Right renal cortex interstitium (tissue), 3 donors: Measurements from ENCODE around the gene FAM193B. TPM values are rescaled to one million over a fixed set of nuclear protein-coding genes. Genes with fewer than 3 reads are reported as not detected.

Experiments used
- DNase-seq, 3 donors: peaks; one replicate each; pipeline ENCODE4 v3.0.0-alpha.2; 2013; ENCODE audit warnings: low read depth in 3 of 3, low spot score in 2 of 3
- polyA plus RNA-seq, 3 donors: library from polyadenylated mRNA; unstranded; fragments of 120-200 nt; gene quantifications; one replicate each; pipeline ENCODE4 v1.2.1, GENCODE V29; 2013; ENCODE audit not compliant: insufficient read length in 3 of 3

The FAM193B gene
- polyA plus RNA-seq, 3 donors = 60.9 to 65.2 (median 61.1) TPM

- no peak for DNase-seq
Measured at GRCh38 chr5:177473443-177474001, 80.8 kb downstream of the FAM193B start, which contains the start of gene DBN1. Gene DBN1, minus strand, starts transcription at chr5:177473634. Its CDS starts 113 bp downstream, at chr5:177473521.

GRCh38 chr5:177472460-177473442 lies 81.6 kb downstream of the FAM193B start:
- DNase-seq = no peak

DNA sequence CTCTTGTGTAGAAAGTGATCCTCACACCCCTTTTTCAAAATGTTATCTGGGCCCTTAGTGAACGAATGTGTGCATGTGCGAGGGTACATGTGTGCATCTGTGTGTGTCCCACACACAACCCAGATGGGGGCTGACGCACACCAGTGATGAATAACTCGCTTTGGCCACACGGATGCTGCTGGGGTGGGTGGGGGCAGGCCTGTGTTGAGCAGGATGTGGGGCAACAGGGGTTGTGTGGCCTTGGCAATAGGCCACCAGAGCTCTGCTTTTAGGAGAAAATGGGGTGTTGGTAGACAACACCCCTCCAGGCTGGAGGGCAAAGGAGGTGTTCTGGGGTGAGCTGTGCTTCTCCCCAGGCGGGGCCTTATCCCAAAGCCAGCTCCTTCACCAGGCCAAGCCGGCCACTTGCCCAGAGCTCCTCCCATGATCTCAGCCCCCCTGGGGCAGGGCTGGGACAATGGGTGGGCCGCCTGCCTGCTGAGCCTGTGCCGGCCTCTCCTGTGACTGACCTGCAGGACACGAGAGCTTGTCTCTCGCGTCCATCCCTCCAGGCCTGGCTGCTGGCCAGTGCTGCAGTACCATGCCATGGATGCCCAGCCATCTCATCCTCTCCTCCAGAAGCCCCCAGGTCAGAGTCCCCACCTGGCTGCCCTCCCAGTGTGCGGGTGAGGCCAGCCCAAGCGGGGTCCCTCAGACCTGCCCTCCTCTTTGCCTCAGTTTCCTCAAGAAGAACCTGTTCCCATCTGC lies 82.6 kb downstream of the FAM193B start:
- DNase-seq = no peak

DNA sequence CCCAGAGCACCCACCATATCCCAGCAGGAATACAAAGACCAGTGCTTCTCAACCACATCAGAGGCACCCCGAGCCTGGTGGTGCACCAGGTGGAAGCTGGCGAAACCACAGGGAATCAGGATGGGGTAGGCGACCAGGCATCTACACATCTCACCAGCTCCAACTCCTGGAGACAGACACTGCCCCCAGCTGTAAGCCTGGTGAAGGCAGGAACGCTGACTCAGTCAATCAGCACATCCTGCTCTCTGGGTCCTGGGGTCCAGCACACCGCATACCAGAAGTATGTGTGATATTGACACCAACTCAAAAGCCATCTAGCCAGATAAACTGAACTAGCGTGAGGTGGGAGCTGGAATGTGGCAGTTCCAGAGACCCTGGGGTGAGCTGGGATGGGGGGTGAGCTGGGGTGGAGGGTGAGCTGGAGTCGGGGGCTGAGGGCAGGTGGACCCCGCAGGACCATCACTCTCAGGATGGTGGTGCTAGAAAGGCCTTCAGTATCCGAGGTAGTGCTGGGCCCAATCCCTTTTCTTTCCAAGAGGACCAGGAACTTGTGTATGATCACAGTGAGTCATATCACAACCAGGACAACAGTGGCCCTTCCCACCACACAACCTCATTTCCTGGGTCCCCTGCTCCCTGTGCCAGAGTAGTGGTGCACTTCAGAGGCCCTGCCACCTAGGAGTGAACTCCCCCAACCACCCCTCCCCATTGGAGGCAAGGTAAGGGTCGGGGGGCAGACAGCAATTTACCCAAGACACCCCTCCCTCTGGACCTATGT lies 83.4 kb downstream of the FAM193B start:
- no peak for DNase-seq

Other genes with a start within 250 kb of the FAM193B start
- 10 to 100 TPM in 2 of 3 donors, 1 to 10 TPM in 1; 9.8 to 11.4 (median 10.5) TPM for gene MXD3, start 242.7 kb downstream of the FAM193B start, polyA plus RNA-seq
- gene LMAN2, start 202.9 kb downstream of the FAM193B start, polyA plus RNA-seq = 100 to 1,000 TPM; 128 to 136 (median 131) TPM
- gene RGS14, start 196.6 kb downstream of the FAM193B start, polyA plus RNA-seq = 10 to 100 TPM; 10.5 to 15.8 (median 11.8) TPM
- gene SLC34A1, start 170.1 kb downstream of the FAM193B start, polyA plus RNA-seq = 100 to 1,000 TPM; 118 to 190 (median 157) TPM
- gene PFN3, start 153.9 kb downstream of the FAM193B start, polyA plus RNA-seq = under 1 TPM; 0.47 to 0.72 (median 0.67) TPM
- 1 to 10 TPM; 3.5 to 6.4 (median 4.6) TPM for gene F12, start 145.0 kb downstream of the FAM193B start, polyA plus RNA-seq
- 10 to 100 TPM; 20.3 to 26.2 (median 23.3) TPM for gene GRK6, start 127.9 kb downstream of the FAM193B start, polyA plus RNA-seq
- gene PRR7, start 107.7 kb downstream of the FAM193B start, polyA plus RNA-seq = 1 to 10 TPM in 1 of 3 donors, under 1 TPM in 2; 0.95 to 1.1 (median 0.97) TPM
- 100 to 1,000 TPM; 171 to 177 (median 175) TPM for gene DBN1, start 80.9 kb downstream of the FAM193B start, polyA plus RNA-seq
- 10 to 100 TPM; 62.4 to 72.7 (median 69.0) TPM for gene PDLIM7, start 57.0 kb downstream of the FAM193B start, polyA plus RNA-seq
- 1 to 10 TPM; 3.3 to 4.3 (median 3.8) TPM for gene DOK3, start 44.7 kb downstream of the FAM193B start, polyA plus RNA-seq
- gene DDX41, start 37.6 kb downstream of the FAM193B start, polyA plus RNA-seq = 100 to 1,000 TPM in 1 of 3 donors, 10 to 100 TPM in 2; 93.0 to 105 (median 96.6) TPM
- gene TMED9, start 37.6 kb upstream of the FAM193B start, polyA plus RNA-seq = 100 to 1,000 TPM; 150 to 186 (median 177) TPM
- gene B4GALT7, start 45.6 kb upstream of the FAM193B start, polyA plus RNA-seq = 10 to 100 TPM; 19.3 to 20.4 (median 20.3) TPM
- gene FAM153A, start 228.3 kb upstream of the FAM193B start, polyA plus RNA-seq = under 1 TPM in 2 of 3 donors, not detected in 1; 0.14 to 0.29 TPM